HepG2 (cell line): ENCODE data around the gene IL17C. TPM values are rescaled to one million over a fixed set of nuclear protein-coding genes. Genes with fewer than 3 reads are reported as not detected.
A peak's percentile ranks its signal among the peaks of the same experiment; 100 is the strongest.

Experiments
- ATAC-seq: fragments of 200-7000 bp; cut with Tn5 transposase; 3 replicates; pipeline ENCODE4 v1.9.1; 2020; ENCODE audit warnings: mild to moderate bottlenecking, moderate library complexity
- BruUV-seq: library from RNA; stranded (reverse); fragments of 400-500 nt; replicated peaks from 2 replicates; lab custom pipeline; 2021; lab: Mats Ljungman, UMichigan
- CTCF ChIA-PET: fragments of 300-600 bp; formaldehyde crosslinking; extraction: SDS; loops from one replicate; lab custom pipeline; 2021; ENCODE audit warnings: low total read pairs, inconsistent platforms, low intra/inter-chr PET ratio; lab: Yijun Ruan, JAX
- POLR2A ChIA-PET: fragments of 350-600 bp; sonication (Branson Sonifier 250); formaldehyde crosslinking; loops from one replicate; lab custom pipeline; 2020; ENCODE audit warnings: antibody characterized with exemption, inconsistent platforms; lab: Yijun Ruan, JAX
- DNase-seq: peaks from one replicate; pipeline ENCODE4 v3.0.0-alpha.2; 2015; ENCODE audit warnings: low spot score
- FAIRE-seq: peaks from 3 replicates; lab custom pipeline; 2011; peaks lifted over from hg19 to GRCh38; lab: Jason Lieb, UNC
- H2AFZ ChIP-seq: one replicate; pipeline ENCODE4 v1.6.1; 2011; ENCODE audit warnings: low read length, inconsistent platforms
- H3K27ac ChIP-seq: fragments of 300-600 bp; 3 replicates; pipeline ENCODE4 v1.8.0; 2011; ENCODE audit warnings: mixed run types, mild to moderate bottlenecking, mixed read lengths, low read length, inconsistent platforms; ENCODE audit not compliant: insufficient read depth; ENCODE audit errors: extremely low read length
- H3K27me3 ChIP-seq, 2 experiments: fragments of 200-600 bp in 1 of 2; 2 replicates in 1 of 2; 3 replicates in 1 of 2; pipeline versions ENCODE4 v1.6.0 to v1.8.0; 2011; ENCODE audit warnings: low read length in 2 of 2, mild to moderate bottlenecking in 2 of 2, moderate library complexity in 2 of 2, inconsistent platforms in 1 of 2; ENCODE audit not compliant: insufficient read depth in 2 of 2, control insufficient read depth in 1 of 2
- H3K36me3 ChIP-seq, 2 experiments: fragments of 200-600 bp in 1 of 2; replicated peaks in 1 of 2; 2 replicates in 1 of 2; 3 replicates in 1 of 2; pipeline versions ENCODE4 v1.5.1 to v1.8.0; 2011; ENCODE audit warnings: low read length in 2 of 2, inconsistent platforms in 1 of 2; ENCODE audit not compliant: insufficient read depth in 2 of 2, control insufficient read depth in 1 of 2
- H3K4me1 ChIP-seq: 2 replicates; pipeline ENCODE4 v1.5.1; 2012; ENCODE audit warnings: low read length, inconsistent platforms; ENCODE audit not compliant: insufficient read depth
- H3K4me2 ChIP-seq: 2 replicates; pipeline ENCODE4 v1.6.0; 2011; ENCODE audit warnings: low read depth, low read length, inconsistent platforms
- H3K4me3 ChIP-seq, 3 experiments: fragments of 200-600 bp in 1 of 3; sonication (generic), shearing (Covaris generic) in 1 of 3; replicated peaks in 1 of 3; 2 replicates each; pipeline ENCODE4 v1.5.1; 2011 to 2016; ENCODE audit warnings: low read length in 3 of 3, inconsistent platforms in 2 of 3, low read depth in 2 of 3, mild to moderate bottlenecking in 2 of 3, control low read depth in 1 of 3, mixed read lengths in 1 of 3; ENCODE audit not compliant: insufficient read depth in 1 of 3
- H3K79me2 ChIP-seq: one replicate; pipeline ENCODE4 v1.6.1; 2011; ENCODE audit warnings: low read length, inconsistent platforms; ENCODE audit not compliant: insufficient read depth
- H3K9ac ChIP-seq: 2 replicates; pipeline ENCODE4 v1.6.0; 2011; ENCODE audit warnings: mild to moderate bottlenecking, low read depth, low read length, inconsistent platforms; ENCODE audit not compliant: insufficient read depth
- H3K9me3 ChIP-seq: 2 replicates; pipeline ENCODE4 v1.5.1; 2012; ENCODE audit warnings: mild to moderate bottlenecking, low read length
- H4K20me1 ChIP-seq: 2 replicates; pipeline ENCODE4 v1.6.0; 2011; ENCODE audit warnings: inconsistent platforms, mild to moderate bottlenecking, low read length, moderate library complexity; ENCODE audit not compliant: insufficient read depth
- AGO2 ChIP-seq: fragments of 200-400 bp; formaldehyde crosslinking; optimal IDR thresholded peaks from 2 replicates; pipeline ENCODE3; 2017; ENCODE audit warnings: mild to moderate bottlenecking, low read depth, low read length, moderate library complexity
- AKAP8 ChIP-seq: sonication (generic); formaldehyde crosslinking; IDR thresholded peaks from 2 replicates; pipeline ENCODE4 v1.5.1; 2020; ENCODE audit warnings: mild to moderate bottlenecking, missing genetic modification reagents
- NFAT5 ChIP-seq: sonication (generic); formaldehyde crosslinking; IDR thresholded peaks from 2 replicates; pipeline ENCODE4 v1.4.0; 2020; ENCODE audit warnings: missing genetic modification reagents
- PLRG1 ChIP-seq: fragments of 450-650 bp; conservative IDR thresholded peaks from 2 replicates; pipeline ENCODE4 v1.6.1; 2016
- RBFOX2 ChIP-seq: fragments of 200-400 bp; formaldehyde crosslinking; IDR thresholded peaks from 2 replicates; pipeline ENCODE4 v1.6.1; 2017; ENCODE audit warnings: low read depth, mild to moderate bottlenecking, low read length
- WGBS: methylation state at CpG from one replicate; pipeline ENCODE4 v1.1.6; 2017; ENCODE audit warnings: low lambda C conversion rate; 5-methylcytosine and 5-hydroxymethylcytosine counted together
- in situ Hi-C: cut with HindIII; loops from 2 replicates; pipeline ENCODE4 v1.10.0; 2017; ENCODE audit warnings: low pct_unique_long_range_greater_than_20kb; ENCODE audit not compliant: extremely low pct_ligation_motif_present
- intact Hi-C: fragments of 100-400 bp; cut with micrococcal nuclease; formaldehyde crosslinking; loops from one replicate; pipeline ENCODE4 v1.10.0; 2022; ENCODE audit not compliant: unreplicated experiment
- polyA plus RNA-seq, 8 experiments: library from polyadenylated mRNA; depleted of rRNA in 3 of 8; stranded (reverse) in 7 of 8; unstranded in 1 of 8; fragments of >200 nt; fragmentation: Illumina TruSeq in 4 of 8; extraction: Trizol in 4 of 8; gene quantifications; 2 replicates each; pipeline versions ENCODE4 v1.2.1 to v1.2.3, GENCODE V29; 2011 to 2016; ENCODE audit warnings: low read depth in 4 of 8, missing spikeins in 1 of 8, mixed read lengths in 1 of 8; ENCODE audit not compliant: insufficient read depth in 1 of 8
- total RNA-seq, 5 experiments: library from RNA; depleted of rRNA; stranded (reverse); fragments of >200 nt; fragmentation: Illumina TruSeq; extraction: Trizol; gene quantifications; 2 replicates each; pipeline ENCODE4 v1.2.3, GENCODE V29; 2016; ENCODE audit warnings: low read depth in 1 of 5

IL17C gene
- total and polyA plus RNA-seq, 2 of the 13 experiments (the other 11 are each of a cell fraction or from before 2014, with no cell fraction given) = not detected

GRCh38 chr16:88646345-88647034 is 8.1 kb downstream of the IL17C start:
- peaks cover 18% of the 10 kb centered on the region; the same call in 1 of the 2 replicates for H4K20me1 ChIP-seq
- H3K36me3 ChIP-seq = peaks cover 0 to 5% of the 10 kb centered on the region in 2 experiments; a peak in 2 of 5 replicates
- no peak for DNase-seq
- POLR2A ChIA-PET = interaction anchor here (1.2 kb wide), 1 partner anchor 17 kb away, joined by 3 read pairs; the partner anchor contains the start of gene MVD
- BruUV-seq = no TSS peak
- no peak for FAIRE-seq
- H3K4me3 ChIP-seq = no peak overlapping the region
- peaks cover 18% of the 10 kb centered on the region for H3K79me2 ChIP-seq
- in situ Hi-C loops = no loop called here
- H3K27me3 ChIP-seq = no peaks in the 10 kb centered on the region
- ATAC-seq = no peak
- H3K9ac ChIP-seq = no peak overlapping the region
- CTCF ChIA-PET = no interaction called here
- 95% methylated on average over 22 of the region's 28 CpGs for WGBS
- no peak overlapping the region for H3K27ac ChIP-seq
- H3K4me1 ChIP-seq = peaks cover 15% of the 10 kb centered on the region
- H2AFZ ChIP-seq = no peak overlapping the region
- TF ChIP-seq PLRG1 (no peak), RBFOX2 (peak; percentile 41), AGO2 (peak; percentile 49), NFAT5 (CRISPR knock-in tag) (no peak), AKAP8 (CRISPR knock-in tag) (peak; percentile 25; the same call in 1 of the 2 replicates)
- no peaks in the 10 kb centered on the region for H3K9me3 ChIP-seq
- H3K4me2 ChIP-seq = no peak overlapping the region
- intact Hi-C loops = no loop called here
